BJ (cell line): ENCODE data around the gene DISP2. TPM values are rescaled to one million over a fixed set of nuclear protein-coding genes. Genes with fewer than 3 reads are reported as not detected.

Source experiments
- CTCF ChIA-PET: fragments of 350-600 bp; formaldehyde crosslinking; extraction: SDS; loops from one replicate; lab custom pipeline; 2021; ENCODE audit warnings: antibody characterized with exemption, inconsistent platforms; lab: Yijun Ruan, JAX
- POLR2A ChIA-PET: fragments of 300-600 bp; sonication (Branson Sonifier 250); formaldehyde crosslinking; extraction: SDS; loops from one replicate; lab custom pipeline; 2021; ENCODE audit warnings: antibody characterized with exemption; lab: Charles Lee
- DNase-seq: peaks from one replicate; pipeline ENCODE4 v3.0.0-alpha.2; 2011; ENCODE audit warnings: low read depth
- H3K27me3 ChIP-seq: 2 replicates; pipeline ENCODE4 v1.6.0; 2011; ENCODE audit warnings: low read length; ENCODE audit not compliant: control insufficient read depth, insufficient read depth
- H3K36me3 ChIP-seq: 2 replicates; pipeline ENCODE4 v1.5.1; 2011; ENCODE audit warnings: low read length; ENCODE audit not compliant: control insufficient read depth, insufficient read depth
- H3K4me3 ChIP-seq: 2 replicates; pipeline ENCODE4 v1.5.1; 2011; ENCODE audit warnings: low read depth, mild to moderate bottlenecking, control low read depth, low read length
- CTCF ChIP-seq: IDR thresholded peaks from 2 replicates; pipeline ENCODE4 v1.5.1; 2011; ENCODE audit warnings: low read depth, mild to moderate bottlenecking, control low read depth, inconsistent platforms, low read length, moderate library complexity; ENCODE audit not compliant: insufficient read depth
- polyA plus RNA-seq: library from polyadenylated mRNA; depleted of rRNA; stranded (reverse); fragments of >200 nt; gene quantifications from 2 replicates; pipeline ENCODE4 v1.2.3, GENCODE V29; 2011

The DISP2 gene
- polyA plus RNA-seq, 1 experiment: 0.16 TPM

GRCh38 chr15:40347559-40348473, 10.2 kb upstream of the DISP2 start:
- peaks cover 3% of the 10 kb centered on the region for H3K27me3 ChIP-seq
- H3K36me3 ChIP-seq: no peaks in the 10 kb centered on the region
- no peak for TF ChIP-seq CTCF
- CTCF ChIA-PET: interaction anchor here (0.6 to 11.8 kb wide), 5 partner anchors 6 to 20 kb away, joined by 3 to 112 read pairs (median 57); partner anchors contain the start of genes CCDC9B, DISP2 and PHGR1
- no peak overlapping the region for H3K4me3 ChIP-seq
- DNase-seq: no peak
- POLR2A ChIA-PET: no interaction called here

GRCh38 chr15:40348474-40348870, 9.5 kb upstream of the DISP2 start:
- CTCF ChIA-PET: interaction anchor here (0.6 to 11.3 kb wide), 4 partner anchors 7 to 28 kb away, joined by 3 to 112 read pairs (median 5); partner anchors contain the start of genes CCDC9B and INAFM2
- Histone ChIP-seq H3K36me3 (no peaks in the 10 kb centered on the region), H3K4me3 (no peak overlapping the region), H3K27me3 (peaks cover 6% of the 10 kb centered on the region)
- POLR2A ChIA-PET: no interaction called here
- DNase-seq: no peak
- TF ChIP-seq CTCF: no peak

GRCh38 chr15:40349163-40349562, 8.9 kb upstream of the DISP2 start:
- Histone ChIP-seq H3K27me3 (peaks cover 9% of the 10 kb centered on the region), H3K4me3 (no peak overlapping the region), H3K36me3 (no peaks in the 10 kb centered on the region)
- no peak for TF ChIP-seq CTCF
- CTCF ChIA-PET: interaction anchor here (1.6 to 11.3 kb wide), 3 partner anchors 8 to 29 kb away, joined by 4 to 112 read pairs (median 6); partner anchors contain the start of genes CCDC9B and INAFM2
- POLR2A ChIA-PET: no interaction called here
- no peak for DNase-seq

- ChIA-PET POLR2A (no interaction called here), CTCF (interaction anchor here (1.1 to 11.3 kb wide), 5 partner anchors 11 to 78 kb away, joined by 3 to 112 read pairs (median 5); partner anchors contain the start of genes CCDC9B and IVD)
- Histone ChIP-seq H3K27me3 (peaks cover 9% of the 10 kb centered on the region), H3K36me3 (no peaks in the 10 kb centered on the region), H3K4me3 (no peak overlapping the region)
- DNase-seq: no peak
- TF ChIP-seq CTCF: no peak
These were observed 5.6 kb upstream of the DISP2 start for GRCh38 chr15:40352281-40352901.

GRCh38 chr15:40353697-40354096, 4.3 kb upstream of the DISP2 start:
- CTCF ChIA-PET: interaction anchor here (0.6 to 11.3 kb wide), 7 partner anchors 12 to 182 kb away, joined by 3 to 112 read pairs (median 4); partner anchors contain the start of gene CCDC9B

More at GRCh38 chr15:40353697-40354096, 4.3 kb upstream of the DISP2 start:
- no peak for TF ChIP-seq CTCF
- no peaks in the 10 kb centered on the region for H3K36me3 ChIP-seq
- no peak overlapping the region for H3K4me3 ChIP-seq
- peaks cover 10% of the 10 kb centered on the region for H3K27me3 ChIP-seq
- POLR2A ChIA-PET: no interaction called here
- no peak for DNase-seq
